ENCODE measurements around the gene PLIN4. TPM values are rescaled to one million over a fixed set of nuclear protein-coding genes. Genes with fewer than 3 reads are reported as not detected.
"Not testable (repeated sequence)": the region's sequence is repeated elsewhere in the genome, so short reads cannot be mapped to it uniquely, and the experiment has no call there.

Gene PLIN4
- total and polyA plus RNA-seq, 8 donors: 2.2 to 138 (median 12.3) TPM

- WGBS, 2 donors: 37 to 44% methylated on average over 24 to 28 of the region's 28 CpGs
- TF ChIP-seq CTCF (IDR thresholded peaks at IDR 0.05): no peak
- Histone ChIP-seq H3K9me3 (no peaks in the 10 kb centered on the region), H3K4me3 (no peak overlapping the region), H3K27me3 (no peaks in the 10 kb centered on the region), H3K4me1 (peaks cover 5 to 18% (median 13%) of the 10 kb centered on the region in 3 donors), H3K27ac (no peak overlapping the region), H3K36me3 (no peaks in the 10 kb centered on the region)
- intact Hi-C loops (cut with DNase I): no loop called here
- DNase-seq (peak; percentile 53 to 73 (median 60)), ATAC-seq (peak in 3 of 4 donors; percentile 30 to 51 (median 30)), FAIRE-seq (no peak)
Observed at GRCh38 chr19:4531562-4532165, 13.4 kb upstream of the PLIN4 start.

GRCh38 chr19:4529924-4530522 lies 11.7 kb upstream of the PLIN4 start:
- DNase-seq (peak in 1 of 6 donors; percentile 64), ATAC-seq (no peak), FAIRE-seq (no peak)
- intact Hi-C loops (cut with DNase I): no loop called here
- H3K9me3 ChIP-seq: no peaks in the 10 kb centered on the region
- WGBS, 2 donors: 75 to 78% methylated on average over 14 of the region's 14 CpGs
- no peak for TF ChIP-seq CTCF (IDR thresholded peaks at IDR 0.05)
- no peak overlapping the region for H3K27ac ChIP-seq
- H3K27me3 ChIP-seq: no peaks in the 10 kb centered on the region
- H3K36me3 ChIP-seq: no peaks in the 10 kb centered on the region
- peaks cover 0 to 5% (median 0%) of the 10 kb centered on the region in 3 donors for H3K4me1 ChIP-seq
- H3K4me3 ChIP-seq: no peak overlapping the region

- intact Hi-C loops (cut with DNase I): no loop called here
- Histone ChIP-seq H3K9me3 (no peaks in the 10 kb centered on the region), H3K4me1 (no peaks in the 10 kb centered on the region), H3K27ac (no peak overlapping the region), H3K36me3 (no peaks in the 10 kb centered on the region), H3K27me3 (no peaks in the 10 kb centered on the region), H3K4me3 (no peak overlapping the region)
- no peak for TF ChIP-seq CTCF (IDR thresholded peaks at IDR 0.05)
- ATAC-seq (no peak), FAIRE-seq (no peak), DNase-seq (no peak)
- 92 to 93% methylated on average over 15 of the region's 15 CpGs for WGBS, 2 donors
Observed at GRCh38 chr19:4528843-4529242, 10.6 kb upstream of the PLIN4 start.

- 91 to 95% methylated on average over 8 of the region's 8 CpGs for WGBS, 2 donors
- ATAC-seq; H3K27ac ChIP-seq; H3K9me3 ChIP-seq; DNase-seq; H3K4me1 ChIP-seq; H3K4me3 ChIP-seq; H3K27me3 ChIP-seq; intact Hi-C loops (cut with DNase I); H3K36me3 ChIP-seq; FAIRE-seq: not testable (repeated sequence)
Observed at GRCh38 chr19:4527377-4527776, 9.1 kb upstream of the PLIN4 start.

- Histone ChIP-seq H3K27me3 (no peaks in the 10 kb centered on the region), H3K4me3 (no peak overlapping the region), H3K9me3 (no peaks in the 10 kb centered on the region), H3K36me3 (no peaks in the 10 kb centered on the region), H3K4me1 (no peaks in the 10 kb centered on the region), H3K27ac (no peak overlapping the region)
- ATAC-seq (no peak), FAIRE-seq (no peak), DNase-seq (peak in 1 of 6 donors; percentile 54)
- intact Hi-C loops (cut with DNase I): no loop called here
- whole genome bisulfite sequencing, 2 donors: 84 to 90% methylated on average over 23 of the region's 23 CpGs
- TF ChIP-seq CTCF (IDR thresholded peaks at IDR 0.05): no peak
Observed at GRCh38 chr19:4525563-4526002, 7.3 kb upstream of the PLIN4 start.
